Astrocyte (in vitro differentiated cells and primary cell): Measurements from ENCODE around the gene RAB14. TPM values are rescaled to one million over a fixed set of nuclear protein-coding genes. Genes with fewer than 3 reads are reported as not detected.

Experiments
- DNase-seq: peaks from one replicate; pipeline ENCODE4 v3.0.0-alpha.2; 2010; ENCODE audit warnings: low read depth
- FAIRE-seq: peaks from 2 replicates; lab custom pipeline; 2011; peaks lifted over from hg19 to GRCh38; lab: Jason Lieb, UNC
- H2AFZ ChIP-seq: 2 replicates; pipeline ENCODE4 v1.6.0; 2012; ENCODE audit warnings: low read depth, low read length, inconsistent platforms
- H3K27ac ChIP-seq: 2 replicates; pipeline ENCODE4 v1.5.1; 2011; ENCODE audit warnings: low read depth, low read length, inconsistent platforms
- H3K27me3 ChIP-seq: 2 replicates; pipeline ENCODE4 v1.6.0; 2011; ENCODE audit warnings: low read length, inconsistent platforms; ENCODE audit not compliant: insufficient read depth
- H3K36me3 ChIP-seq: 2 replicates; pipeline ENCODE4 v1.5.1; 2011; ENCODE audit warnings: low read length, inconsistent platforms; ENCODE audit not compliant: insufficient read depth
- H3K4me1 ChIP-seq: 2 replicates; pipeline ENCODE4 v1.5.1; 2011; ENCODE audit warnings: low read length, inconsistent platforms; ENCODE audit not compliant: insufficient read depth
- H3K4me2 ChIP-seq: 2 replicates; pipeline ENCODE4 v1.6.0; 2012; ENCODE audit warnings: low read length, inconsistent platforms
- H3K4me3 ChIP-seq: 2 replicates; pipeline ENCODE4 v1.5.1; 2011; ENCODE audit warnings: low read depth, mild to moderate bottlenecking, low read length, inconsistent platforms; ENCODE audit not compliant: insufficient read depth
- H3K79me2 ChIP-seq: 2 replicates; pipeline ENCODE4 v1.6.0; 2012; ENCODE audit warnings: mild to moderate bottlenecking, low read length, inconsistent platforms; ENCODE audit not compliant: insufficient read depth
- H3K9ac ChIP-seq: 2 replicates; pipeline ENCODE4 v1.6.0; 2012; ENCODE audit warnings: mild to moderate bottlenecking, low read length, inconsistent platforms
- H3K9me3 ChIP-seq: 2 replicates; pipeline ENCODE4 v1.5.1; 2012; ENCODE audit warnings: low read depth, mild to moderate bottlenecking, low read length, inconsistent platforms; ENCODE audit not compliant: insufficient read depth
- H4K20me1 ChIP-seq: 2 replicates; pipeline ENCODE4 v1.6.0; 2012; ENCODE audit warnings: low read length, inconsistent platforms; ENCODE audit not compliant: insufficient read depth
- H3K27ac Mint-ChIP-seq: one replicate; pipeline ENCODE4 v1.8.0; 2021; ENCODE audit warnings: mild to moderate bottlenecking, mixed read lengths; ENCODE audit not compliant: unreplicated experiment
- H3K27me3 Mint-ChIP-seq: one replicate; pipeline ENCODE4 v1.8.0; 2021; ENCODE audit warnings: low read depth, mixed read lengths; ENCODE audit not compliant: unreplicated experiment
- H3K36me3 Mint-ChIP-seq: one replicate; pipeline ENCODE4 v1.8.0; 2021; ENCODE audit warnings: low read depth, mixed read lengths; ENCODE audit not compliant: unreplicated experiment
- H3K4me1 Mint-ChIP-seq: one replicate; pipeline ENCODE4 v1.8.0; 2021; ENCODE audit warnings: low read depth, mixed read lengths; ENCODE audit not compliant: unreplicated experiment
- H3K4me3 Mint-ChIP-seq: one replicate; pipeline ENCODE4 v1.8.0; 2021; ENCODE audit warnings: mild to moderate bottlenecking, moderate library complexity, mixed read lengths; ENCODE audit not compliant: unreplicated experiment
- H3K9me3 Mint-ChIP-seq: one replicate; pipeline ENCODE4 v1.8.0; 2021; ENCODE audit warnings: mild to moderate bottlenecking, mixed read lengths; ENCODE audit not compliant: unreplicated experiment
- CTCF ChIP-seq: IDR thresholded peaks from 2 replicates; pipeline ENCODE4 v1.5.1; 2011; ENCODE audit warnings: low read depth, mild to moderate bottlenecking, inconsistent platforms, low read length, moderate library complexity; ENCODE audit not compliant: insufficient read depth
- EZH2 ChIP-seq: IDR thresholded peaks from 2 replicates; pipeline ENCODE4 v1.6.1; 2012; ENCODE audit warnings: mild to moderate bottlenecking, low read length, inconsistent platforms; ENCODE audit not compliant: insufficient read depth
- total RNA-seq: library from RNA; stranded (reverse); gene quantifications from 2 replicates; pipeline ENCODE4 v1.2.1, GENCODE V29; 2021

The RAB14 gene
- total RNA-seq, 1 donor from 2014 or later, result 72.1 TPM

GRCh38 chr9:121184463-121184862, 17.2 kb downstream of the RAB14 start:
- peaks cover 74% of the 10 kb centered on the region for H4K20me1 ChIP-seq
- Mint-ChIP-seq H3K4me3 (no peak overlapping the region), H3K9me3 (no peaks in the 10 kb centered on the region), H3K4me1 (peaks cover 20% of the 10 kb centered on the region), H3K27ac (no peak overlapping the region), H3K27me3 (no peaks in the 10 kb centered on the region), H3K36me3 (peaks cover 12% of the 10 kb centered on the region)
- peaks cover 43% of the 10 kb centered on the region for H3K36me3 ChIP-seq
- FAIRE-seq (no peak), DNase-seq (no peak)
- H3K4me3 ChIP-seq, result no peak overlapping the region
- H3K79me2 ChIP-seq, result peaks cover 89% of the 10 kb centered on the region
- H3K9ac ChIP-seq, result no peak overlapping the region
- no peaks in the 10 kb centered on the region for H3K27me3 ChIP-seq
- H3K4me2 ChIP-seq, result no peak overlapping the region
- H3K27ac ChIP-seq, result no peak overlapping the region
- H2AFZ ChIP-seq, result no peak overlapping the region
- TF ChIP-seq CTCF, result no peak
- TF ChIP-seq EZH2, result no peak
- H3K9me3 ChIP-seq, result no peaks in the 10 kb centered on the region
- peaks cover 6% of the 10 kb centered on the region for H3K4me1 ChIP-seq

GRCh38 chr9:121183666-121184423, 17.8 kb downstream of the RAB14 start:
- Histone ChIP-seq H3K27me3 (no peaks in the 10 kb centered on the region), H3K4me2 (no peak overlapping the region), H3K79me2 (peaks cover 83% of the 10 kb centered on the region), H4K20me1 (peaks cover 70% of the 10 kb centered on the region), H3K4me1 (peaks cover 6% of the 10 kb centered on the region), H3K9me3 (no peaks in the 10 kb centered on the region), H3K9ac (no peak overlapping the region), H3K27ac (no peak overlapping the region), H3K4me3 (no peak overlapping the region), H2AFZ (no peak overlapping the region), H3K36me3 (peaks cover 43% of the 10 kb centered on the region)
- Mint-ChIP-seq H3K27me3 (no peaks in the 10 kb centered on the region), H3K9me3 (no peaks in the 10 kb centered on the region), H3K27ac (peak overlapping the region; percentile 70), H3K36me3 (peaks cover 12% of the 10 kb centered on the region), H3K4me1 (peaks cover 20% of the 10 kb centered on the region), H3K4me3 (no peak overlapping the region)
- TF ChIP-seq EZH2 (no peak), CTCF (no peak)
- DNase-seq, result no peak
- no peak for FAIRE-seq

- Mint-ChIP-seq H3K4me1 (peaks cover 19% of the 10 kb centered on the region), H3K27me3 (no peaks in the 10 kb centered on the region), H3K36me3 (peaks cover 11% of the 10 kb centered on the region), H3K9me3 (no peaks in the 10 kb centered on the region), H3K4me3 (peak overlapping the region; percentile 27), H3K27ac (peak overlapping the region; percentile 70)
- H3K27ac ChIP-seq, result no peak overlapping the region
- peaks cover 66% of the 10 kb centered on the region for H4K20me1 ChIP-seq
- TF ChIP-seq EZH2 (no peak), CTCF (no peak)
- DNase-seq (no peak), FAIRE-seq (no peak)
- H3K4me1 ChIP-seq, result peaks cover 6% of the 10 kb centered on the region
- no peaks in the 10 kb centered on the region for H3K27me3 ChIP-seq
- H3K4me3 ChIP-seq, result no peak overlapping the region
- H3K4me2 ChIP-seq, result no peak overlapping the region
- no peak overlapping the region for H3K9ac ChIP-seq
- H3K36me3 ChIP-seq, result peaks cover 43% of the 10 kb centered on the region
- H3K9me3 ChIP-seq, result no peaks in the 10 kb centered on the region
- H2AFZ ChIP-seq, result no peak overlapping the region
- peaks cover 74% of the 10 kb centered on the region for H3K79me2 ChIP-seq
These were observed 18.7 kb downstream of the RAB14 start for GRCh38 chr9:121182989-121183388.
